Adrenal gland (tissue), 12 donors: ENCODE measurements around the gene FBXO10. TPM values are rescaled to one million over a fixed set of nuclear protein-coding genes. Genes with fewer than 3 reads are reported as not detected.

Experiments used
- DNase-seq, 7 donors: peaks; one replicate each; pipeline ENCODE4 v3.0.0-alpha.2; 2019 to 2020
- H3K27ac ChIP-seq, 5 donors: fragments of 200-600 bp; sonication (generic) in 4 of 5; 1 replicate in 3 of 5; 2 replicates in 2 of 5; pipeline versions ENCODE4 v1.5.1 to v1.8.0; 2016 to 2020; ENCODE audit warnings: mild to moderate bottlenecking in 1 of 5
- H3K27me3 ChIP-seq: fragments of 200-600 bp; 2 replicates; pipeline ENCODE4 v1.8.0; 2021
- H3K36me3 ChIP-seq, 2 donors: fragments of 200-600 bp; replicated peaks in 1 of 2; 1 replicate in 1 of 2; 2 replicates in 1 of 2; pipeline versions ENCODE4 v1.5.1 to v1.8.0; 2018 to 2022
- H3K4me1 ChIP-seq, 2 donors: fragments of 200-600 bp; replicated peaks in 1 of 2; 1 replicate in 1 of 2; 2 replicates in 1 of 2; pipeline versions ENCODE4 v1.5.1 to v1.8.0; 2018 to 2021
- H3K4me3 ChIP-seq, 4 donors: fragments of 200-600 bp; sonication (generic) in 3 of 4; one replicate each; pipeline ENCODE4 v1.5.1; 2016 to 2018
- H3K9me3 ChIP-seq, 3 donors: fragments of 200-600 bp; sonication (generic) in 1 of 3; replicated peaks in 1 of 3; 1 replicate in 2 of 3; 2 replicates in 1 of 3; pipeline versions ENCODE4 v1.5.1 to v1.8.0; 2016 to 2021
- POLR2A ChIP-seq, 2 donors: fragments of 450-650 bp; IDR thresholded peaks; one replicate each; pipeline ENCODE4 v1.6.1; 2017; ENCODE audit warnings: antibody characterized with exemption in 2 of 2, mild to moderate bottlenecking in 2 of 2, moderate library complexity in 1 of 2
- WGBS, 4 donors: extraction: QIAGEN DNeasy Blood & Tissue Kit in 2 of 4; methylation state at CpG; one replicate each; pipeline versions ENCODE4 v1.1.5 to v1.1.7; 2013 to 2017; 5-methylcytosine and 5-hydroxymethylcytosine counted together
- intact Hi-C, 2 donors: fragments of 100-400 bp; cut with DNase I; formaldehyde crosslinking; loops; one replicate each; pipeline versions ENCODE4 v1.14.1 to v1.15.0; 2022 to 2023
- polyA plus RNA-seq, 3 donors: library from polyadenylated mRNA; stranded (reverse); fragments of 200-250 nt in 2 of 3; fragments of 350-450 nt in 1 of 3; fragmentation: Illumina TruSeq in 1 of 3; extraction: RNeasy Lipid Tissue Mini Kit (QIAGEN cat#74804) in 1 of 3; gene quantifications; one replicate each; pipeline ENCODE4 v1.2.3, GENCODE V29; 2013 to 2014
- total RNA-seq, 9 donors: library from RNA; depleted of rRNA in 4 of 9; stranded (reverse); fragments of >200 nt in 4 of 9; fragments of 120-200 nt in 1 of 9; fragmentation: NEBNext Ultra II Directional in 1 of 9; extraction: Animal tissue kit (Norgen Biotek cat#: 25700) in 1 of 9; gene quantifications; one replicate each; pipeline versions ENCODE4 v1.1.0 to v1.2.4, GENCODE V29; 2013 to 2023
- TF ChIP-seq, protein P1 (sequence below), 6 experiments: fragments of 450-650 bp in 4 of 6; fragments of 200-600 bp in 2 of 6; sonication (generic) in 1 of 6; IDR thresholded peaks; 1 replicate in 5 of 6; 2 replicates in 1 of 6; pipeline versions ENCODE4 v1.5.1 to v1.8.0; 2016 to 2021; ENCODE audit warnings: antibody characterized with exemption in 6 of 6, mild to moderate bottlenecking in 2 of 6, moderate library complexity in 1 of 6
- donor health status: healthy with polysubstance abuse.
- donor health status: Bipolar disorder and iron deficiency.
- donor health status: DM: yes; HTN: yes; CAD: no.
- donor health status: DM: no; HTN: no; CAD: no.
- donor health status: DM: no; HTN: no; CAD: no.
- donor health status: DM: yes; HTN: yes; CAD: no.

Gene FBXO10
- total and polyA plus RNA-seq, 12 donors = 7.2 to 86.6 (median 12.3) TPM

DNA sequence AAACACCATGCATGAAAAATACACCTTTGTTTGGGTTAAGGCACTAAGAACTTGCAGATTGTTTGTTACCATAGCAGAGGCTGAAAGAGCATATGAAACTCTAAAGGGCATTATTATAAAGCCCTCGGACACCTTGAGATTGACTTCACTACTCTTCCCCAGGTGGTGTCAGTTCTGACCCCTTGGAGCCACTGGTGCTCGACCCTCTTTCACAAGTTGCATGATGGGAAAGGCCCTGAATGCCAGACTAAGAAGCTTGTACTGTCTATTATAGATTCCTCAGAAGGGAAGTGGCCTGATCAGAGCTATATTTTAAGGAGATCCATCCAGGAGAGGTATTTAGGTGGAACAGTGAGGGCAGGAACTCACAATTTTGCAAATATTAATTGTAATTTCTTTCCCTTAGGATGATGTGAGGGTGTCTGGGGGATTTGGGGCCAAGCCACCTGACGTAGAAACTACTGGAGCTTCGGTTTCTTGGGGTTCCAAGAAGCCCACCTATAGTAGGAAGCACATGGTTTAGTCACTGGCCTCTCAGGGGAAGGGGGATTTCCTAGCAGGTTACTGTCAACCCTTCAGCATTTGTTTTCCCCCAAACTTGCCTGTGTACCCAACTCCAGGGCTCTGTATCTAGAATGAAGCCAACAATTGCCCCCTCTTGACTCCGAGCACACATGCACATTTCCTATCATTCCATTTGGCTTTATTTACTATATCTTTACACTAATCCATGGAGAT is 16.2 kb downstream of the FBXO10 start:
- H3K4me3 ChIP-seq = no peak overlapping the region
- 94 to 100% (median 97%) methylated on average over 4 to 5 of the region's 5 CpGs for WGBS, 4 donors
- no peaks in the 10 kb centered on the region for H3K27me3 ChIP-seq
- H3K9me3 ChIP-seq = no peaks in the 10 kb centered on the region
- no peaks in the 10 kb centered on the region for H3K36me3 ChIP-seq
- TF ChIP-seq, protein P1, sequence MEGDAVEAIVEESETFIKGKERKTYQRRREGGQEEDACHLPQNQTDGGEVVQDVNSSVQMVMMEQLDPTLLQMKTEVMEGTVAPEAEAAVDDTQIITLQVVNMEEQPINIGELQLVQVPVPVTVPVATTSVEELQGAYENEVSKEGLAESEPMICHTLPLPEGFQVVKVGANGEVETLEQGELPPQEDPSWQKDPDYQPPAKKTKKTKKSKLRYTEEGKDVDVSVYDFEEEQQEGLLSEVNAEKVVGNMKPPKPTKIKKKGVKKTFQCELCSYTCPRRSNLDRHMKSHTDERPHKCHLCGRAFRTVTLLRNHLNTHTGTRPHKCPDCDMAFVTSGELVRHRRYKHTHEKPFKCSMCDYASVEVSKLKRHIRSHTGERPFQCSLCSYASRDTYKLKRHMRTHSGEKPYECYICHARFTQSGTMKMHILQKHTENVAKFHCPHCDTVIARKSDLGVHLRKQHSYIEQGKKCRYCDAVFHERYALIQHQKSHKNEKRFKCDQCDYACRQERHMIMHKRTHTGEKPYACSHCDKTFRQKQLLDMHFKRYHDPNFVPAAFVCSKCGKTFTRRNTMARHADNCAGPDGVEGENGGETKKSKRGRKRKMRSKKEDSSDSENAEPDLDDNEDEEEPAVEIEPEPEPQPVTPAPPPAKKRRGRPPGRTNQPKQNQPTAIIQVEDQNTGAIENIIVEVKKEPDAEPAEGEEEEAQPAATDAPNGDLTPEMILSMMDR (IDR thresholded peaks at IDR 0.05) = no peak
- no peak for TF ChIP-seq POLR2A (IDR thresholded peaks at IDR 0.05)
- H3K4me1 ChIP-seq = no peaks in the 10 kb centered on the region
- no peak overlapping the region for H3K27ac ChIP-seq
- DNase-seq = no peak
- intact Hi-C loops = no loop called here

DNA sequence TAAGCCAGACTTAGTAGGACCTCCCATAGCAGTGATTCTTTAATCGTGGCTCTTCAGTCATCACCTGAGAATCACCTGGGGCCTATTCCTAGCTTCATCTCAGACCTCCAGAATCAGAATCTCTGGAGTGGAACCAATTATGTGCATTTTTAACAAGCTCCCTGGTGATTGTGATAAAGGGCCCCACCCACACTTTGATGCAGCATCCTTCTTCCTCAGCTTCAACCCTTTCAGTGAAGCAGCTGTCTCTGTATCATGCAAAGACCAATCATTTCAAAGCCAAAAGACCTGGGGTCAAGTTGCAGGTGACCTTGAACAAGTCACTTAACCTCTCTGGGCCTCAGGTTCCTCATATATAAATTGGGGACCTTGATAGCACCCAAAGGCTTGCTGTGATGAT is 17.1 kb downstream of the FBXO10 start:
- intact Hi-C loops = no loop called here
- WGBS, 4 donors = 79 to 100% (median 87%) methylated on average over 1 of the region's 1 CpG
- DNase-seq = no peak

DNA sequence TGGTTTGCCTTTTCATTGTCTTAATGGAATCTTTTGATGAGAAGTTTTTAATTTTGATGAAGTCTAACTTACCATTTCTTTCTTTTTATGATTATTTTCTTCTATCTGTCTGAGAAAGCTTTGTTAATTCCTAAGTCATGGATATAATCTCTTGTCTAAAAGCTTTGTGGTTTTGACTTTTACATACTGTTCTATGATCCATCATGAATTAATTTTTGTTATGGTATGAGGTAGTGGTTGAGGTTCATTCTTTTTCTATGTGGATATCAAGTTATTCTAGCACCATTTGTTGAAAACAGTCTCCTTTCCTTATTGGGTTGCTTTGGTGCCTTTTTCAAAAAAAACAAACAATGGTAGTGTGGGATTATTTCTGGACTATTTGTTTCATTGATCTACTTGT is 20.4 kb downstream of the FBXO10 start:
- no peaks in the 10 kb centered on the region for H3K27me3 ChIP-seq
- H3K4me1 ChIP-seq = peaks cover 0 to 2% of the 10 kb centered on the region in 2 donors
- no peaks in the 10 kb centered on the region for H3K36me3 ChIP-seq
- no peak overlapping the region for H3K4me3 ChIP-seq
- intact Hi-C loops = no loop called here
- H3K27ac ChIP-seq = no peak overlapping the region
- no peaks in the 10 kb centered on the region for H3K9me3 ChIP-seq
- TF ChIP-seq, protein P1 (IDR thresholded peaks at IDR 0.05) = no peak
- TF ChIP-seq POLR2A (IDR thresholded peaks at IDR 0.05) = no peak
- no peak for DNase-seq

More for the DNA sequence above, 17.1 kb downstream of the FBXO10 start:
- Histone ChIP-seq H3K9me3 (no peaks in the 10 kb centered on the region), H3K27ac (no peak overlapping the region), H3K4me3 (no peak overlapping the region), H3K4me1 (no peaks in the 10 kb centered on the region), H3K27me3 (no peaks in the 10 kb centered on the region), H3K36me3 (no peaks in the 10 kb centered on the region)
- no peak for TF ChIP-seq POLR2A (IDR thresholded peaks at IDR 0.05)
- TF ChIP-seq, protein P1 (IDR thresholded peaks at IDR 0.05) = no peak

DNA sequence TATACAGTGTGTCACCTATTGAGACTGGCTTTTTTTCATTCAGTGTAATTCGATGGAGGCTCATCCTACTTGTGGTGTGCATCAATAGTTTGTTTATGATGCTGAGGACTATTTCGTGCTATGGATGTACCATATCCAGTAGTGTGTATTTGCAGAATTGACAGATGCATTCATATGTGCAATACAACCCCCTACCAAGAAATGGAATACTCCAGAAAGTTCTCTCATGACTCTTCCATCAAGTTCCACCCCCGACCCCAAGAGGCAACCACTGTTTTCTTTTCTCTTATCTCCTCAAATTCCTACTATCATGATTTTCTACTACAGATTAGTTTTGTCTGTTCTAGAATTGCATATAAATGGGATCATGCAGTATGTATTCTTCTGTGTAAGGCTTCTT is 21.9 kb downstream of the FBXO10 start:
- Histone ChIP-seq H3K9me3 (no peaks in the 10 kb centered on the region), H3K4me3 (no peak overlapping the region), H3K27ac (no peak overlapping the region), H3K36me3 (no peaks in the 10 kb centered on the region), H3K27me3 (no peaks in the 10 kb centered on the region), H3K4me1 (peaks cover 0 to 8% of the 10 kb centered on the region in 2 donors)
- TF ChIP-seq POLR2A (IDR thresholded peaks at IDR 0.05) = no peak
- TF ChIP-seq, protein P1 (IDR thresholded peaks at IDR 0.05) = no peak
- intact Hi-C loops = no loop called here
- no peak for DNase-seq
- 91 to 96% (median 93%) methylated on average over 3 of the region's 3 CpGs for WGBS, 4 donors
